Measurements from ENCODE around the gene CYSTM1. TPM values are rescaled to one million over a fixed set of nuclear protein-coding genes. Genes with fewer than 3 reads are reported as not detected.
A peak's percentile ranks its signal among the peaks of the same experiment; 100 is the strongest.

Gene CYSTM1
- total and polyA plus RNA-seq, 10 donors, result 25.8 to 78.3 (median 38.3) TPM

DNA sequence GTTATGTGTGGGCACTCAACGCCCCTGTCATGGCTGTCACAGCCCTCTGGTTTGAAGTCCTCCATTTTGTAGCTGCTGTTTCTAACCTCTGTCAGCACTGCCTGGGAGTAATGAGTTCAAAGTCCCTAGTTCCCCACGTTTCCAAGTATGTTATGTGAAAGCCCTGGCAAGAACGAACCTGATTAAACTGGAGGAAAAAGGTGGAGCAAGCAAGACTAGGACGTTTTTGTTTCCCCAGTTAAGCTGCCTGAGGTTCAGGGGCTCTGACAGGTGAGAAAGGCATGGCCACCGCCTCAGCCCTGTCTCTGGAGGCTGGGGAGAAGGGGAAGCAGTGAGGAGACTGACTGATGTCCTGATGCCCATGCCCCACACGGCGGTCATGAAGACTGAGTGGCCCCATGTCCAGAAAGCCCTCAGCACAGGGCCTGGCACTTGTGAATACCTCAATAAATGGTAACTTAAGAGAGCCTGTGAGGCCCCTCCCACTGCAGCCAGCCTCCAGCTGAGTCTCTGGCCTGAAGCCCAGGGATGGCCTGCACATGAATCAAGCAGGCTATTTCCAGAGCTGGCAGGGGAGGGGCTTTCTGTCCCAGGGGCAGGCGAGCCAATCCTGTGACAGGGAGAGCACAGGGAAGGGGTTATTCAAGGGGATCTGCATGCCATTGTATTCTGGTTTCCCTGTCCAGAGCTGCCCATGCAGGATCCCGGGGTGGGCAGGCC is 66.2 kb downstream of the CYSTM1 start:
- Histone ChIP-seq H3K27ac (peak overlapping the region in 3 of 8 donors; percentile 9 to 47 (median 15)), H3K4me1 (peaks cover 10 to 83% (median 55%) of the 10 kb centered on the region in 6 donors), H3K4me3 (no peak overlapping the region), H3K36me3 (peaks cover 0 to 35% (median 9%) of the 10 kb centered on the region in 6 donors), H3K27me3 (replicated peaks in 1 of 7) (peaks cover 0 to 38% (median 0%) of the 10 kb centered on the region in 7 donors), H3K9me3 (no peaks in the 10 kb centered on the region)
- intact Hi-C loops (cut with DNase I; ENCODE audit: low total_unique reads), result no loop called here
- no peak for DNase-seq
- 69 to 78% (median 71%) methylated on average over 7 to 9 of the region's 9 CpGs for WGBS, 5 donors
- TF ChIP-seq CTCF (IDR thresholded peaks at IDR 0.05 in 8 of 11, conservative IDR thresholded peaks at IDR 0.05 in 3 of 11) (no peak), POLR2AphosphoS5 (IDR thresholded peaks at IDR 0.05) (peak in 2 of 3 donors; percentile 42 to 50), POLR2A (IDR thresholded peaks at IDR 0.05) (no peak)

DNA sequence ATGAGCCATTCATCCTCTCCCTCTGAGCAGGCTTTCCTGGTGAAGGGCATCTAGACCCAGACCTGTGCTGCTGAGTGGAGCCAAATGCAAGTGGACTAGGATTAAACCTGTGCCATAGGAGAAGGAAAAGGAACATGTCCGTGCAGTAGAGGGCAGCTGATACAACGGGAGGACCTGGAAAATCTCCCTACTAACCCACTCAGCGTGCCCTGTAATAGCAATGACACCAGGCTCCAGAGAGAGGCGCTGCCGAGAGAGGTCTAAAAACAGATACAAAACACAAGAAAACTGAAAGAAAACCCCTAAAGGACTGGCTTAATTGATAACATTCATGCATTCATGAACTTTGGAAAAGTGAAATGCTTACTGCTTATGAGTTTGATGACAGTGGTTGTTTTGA is 67.1 kb downstream of the CYSTM1 start:
- no peak for DNase-seq
- Histone ChIP-seq H3K4me3 (no peak overlapping the region), H3K27me3 (replicated peaks in 1 of 7) (peaks cover 0 to 38% (median 0%) of the 10 kb centered on the region in 7 donors), H3K9me3 (no peaks in the 10 kb centered on the region), H3K27ac (peak overlapping the region in 2 of 8 donors; percentile 15 to 47), H3K4me1 (peaks cover 10 to 82% (median 49%) of the 10 kb centered on the region in 6 donors), H3K36me3 (peaks cover 0 to 44% (median 9%) of the 10 kb centered on the region in 6 donors)
- TF ChIP-seq POLR2AphosphoS5 (IDR thresholded peaks at IDR 0.05) (no peak), CTCF (IDR thresholded peaks at IDR 0.05 in 8 of 11, conservative IDR thresholded peaks at IDR 0.05 in 3 of 11) (no peak), POLR2A (IDR thresholded peaks at IDR 0.05) (no peak)
- 90 to 98% (median 93%) methylated on average over 5 of the region's 5 CpGs for WGBS, 5 donors
- intact Hi-C loops (cut with DNase I; ENCODE audit: low total_unique reads), result no loop called here

- TF ChIP-seq CTCF (IDR thresholded peaks at IDR 0.05 in 8 of 11, conservative IDR thresholded peaks at IDR 0.05 in 3 of 11) (no peak), POLR2AphosphoS5 (IDR thresholded peaks at IDR 0.05) (peak in 1 of 3 donors; percentile 29)
- H3K36me3 ChIP-seq, result peaks cover 0 to 54% (median 9%) of the 10 kb centered on the region in 6 donors
- WGBS, 5 donors, result 80 to 89% (median 86%) methylated on average over 4 of the region's 4 CpGs
- H3K27me3 ChIP-seq (replicated peaks in 1 of 7), result peaks cover 0 to 36% (median 0%) of the 10 kb centered on the region in 7 donors
- H3K4me3 ChIP-seq, result no peak overlapping the region
- H3K27ac ChIP-seq, result no peak overlapping the region
- H3K4me1 ChIP-seq, result peaks cover 10 to 73% (median 43%) of the 10 kb centered on the region in 6 donors
- H3K9me3 ChIP-seq, result no peaks in the 10 kb centered on the region
- DNase-seq, result no peak
- intact Hi-C loops (cut with DNase I; ENCODE audit: low total_unique reads), result no loop called here
Observed at GRCh38 chr5:140242890-140243585, 68.0 kb downstream of the CYSTM1 start.

DNA sequence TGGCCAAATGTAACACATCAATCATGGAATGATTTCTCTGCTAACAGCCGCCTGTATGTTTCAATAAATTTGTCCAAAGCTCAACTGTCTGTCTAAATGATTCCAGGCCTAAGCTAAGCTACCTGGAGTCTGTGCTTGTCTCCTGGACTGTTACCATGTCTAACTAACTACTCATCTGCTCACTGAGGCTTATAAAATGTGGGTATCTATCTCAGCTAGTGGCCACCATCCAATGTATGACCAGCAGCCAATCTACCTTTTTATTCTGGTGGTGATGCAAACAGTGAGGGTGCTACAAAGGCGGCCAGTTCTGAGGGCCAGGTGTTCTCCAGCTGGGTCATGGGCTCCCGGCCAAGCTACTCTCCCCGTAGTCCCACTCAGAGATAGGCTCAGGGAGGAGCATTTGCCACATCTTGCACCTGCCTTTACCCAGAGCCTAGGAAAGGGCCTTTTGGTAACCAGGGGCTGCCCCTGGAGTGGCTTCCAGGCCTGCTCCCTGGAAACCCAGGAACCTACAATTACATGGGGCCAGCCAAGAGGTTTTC is 68.8 kb downstream of the CYSTM1 start:
- Histone ChIP-seq H3K9me3 (no peaks in the 10 kb centered on the region), H3K27me3 (replicated peaks in 1 of 7) (peaks cover 0 to 29% (median 0%) of the 10 kb centered on the region in 7 donors), H3K4me1 (peaks cover 10 to 66% (median 40%) of the 10 kb centered on the region in 6 donors), H3K27ac (no peak overlapping the region), H3K36me3 (peaks cover 0 to 61% (median 9%) of the 10 kb centered on the region in 6 donors), H3K4me3 (no peak overlapping the region)
- WGBS, 5 donors, result 76 to 93% (median 88%) methylated on average over 4 of the region's 4 CpGs
- no peak for DNase-seq
- intact Hi-C loops (cut with DNase I; ENCODE audit: low total_unique reads), result no loop called here
- TF ChIP-seq POLR2A (IDR thresholded peaks at IDR 0.05) (no peak), CTCF (IDR thresholded peaks at IDR 0.05 in 8 of 11, conservative IDR thresholded peaks at IDR 0.05 in 3 of 11) (no peak), POLR2AphosphoS5 (IDR thresholded peaks at IDR 0.05) (no peak)
